ENCODE measurements around the gene ENTHD1. TPM values are rescaled to one million over a fixed set of nuclear protein-coding genes. Genes with fewer than 3 reads are reported as not detected.

The ENTHD1 gene
- total and polyA plus RNA-seq, 2 of the 8 experiments (the other 6 are each of a cell fraction or from before 2014, with no cell fraction given) = not detected

DNA sequence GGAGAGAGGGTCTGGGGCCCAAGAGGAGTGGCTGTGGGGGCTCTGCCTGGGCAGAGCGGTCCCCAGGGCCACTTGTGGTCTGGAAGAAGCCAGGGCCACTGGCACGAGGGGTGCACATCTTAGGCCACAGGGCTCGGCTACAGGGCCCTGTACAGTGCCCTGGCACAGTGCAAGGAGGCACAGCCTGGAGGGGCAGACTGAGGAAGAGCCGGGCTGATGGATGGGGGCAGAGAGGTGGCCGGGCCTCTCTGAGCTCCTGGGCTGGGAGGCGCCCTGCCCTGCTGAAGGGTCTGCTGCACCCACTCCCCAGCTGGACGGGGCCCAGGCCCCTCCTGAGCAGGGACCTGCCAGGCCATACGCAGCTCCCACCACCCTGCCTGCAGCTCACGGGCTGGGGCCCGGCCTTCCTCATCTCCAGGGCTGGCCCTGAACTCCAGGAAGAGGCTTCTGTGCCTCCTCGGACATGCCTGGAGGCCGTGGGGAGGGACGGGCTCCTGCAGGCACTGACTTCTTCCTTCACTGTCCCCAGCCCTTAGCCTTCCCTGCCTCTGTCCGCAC is 199.5 kb downstream of the ENTHD1 start:
- H2BK20ac ChIP-seq (ENCODE audit: low read length) = no peak overlapping the region
- POLR2A ChIA-PET (ENCODE audit: partially characterized antibody) = no interaction called here
- no peak overlapping the region for H3K9ac ChIP-seq (replicated peaks in 1 of 4; ENCODE audit: extremely low read depth in 1 of 4, low read depth in 3 of 4, low read length in 3 of 4)
- H3K27me3 ChIP-seq (replicated peaks in 1 of 4; ENCODE audit: control insufficient read depth in 3 of 4, extremely low read depth in 1 of 4, insufficient read depth in 3 of 4, low read length in 3 of 4) = no peaks in the 10 kb centered on the region; a peak in 1 of 7 replicates
- no peak overlapping the region for H2BK15ac ChIP-seq (ENCODE audit: low read length)
- H3K14ac ChIP-seq (ENCODE audit: insufficient read length) = no peak overlapping the region
- no peak for TF ChIP-seq SP2 (IDR thresholded peaks at IDR 0.05; ENCODE audit: low read length)
- TF ChIP-seq TAF1 (IDR thresholded peaks at IDR 0.05; ENCODE audit: low read depth, low read length) = no peak
- TF ChIP-seq, protein P1, sequence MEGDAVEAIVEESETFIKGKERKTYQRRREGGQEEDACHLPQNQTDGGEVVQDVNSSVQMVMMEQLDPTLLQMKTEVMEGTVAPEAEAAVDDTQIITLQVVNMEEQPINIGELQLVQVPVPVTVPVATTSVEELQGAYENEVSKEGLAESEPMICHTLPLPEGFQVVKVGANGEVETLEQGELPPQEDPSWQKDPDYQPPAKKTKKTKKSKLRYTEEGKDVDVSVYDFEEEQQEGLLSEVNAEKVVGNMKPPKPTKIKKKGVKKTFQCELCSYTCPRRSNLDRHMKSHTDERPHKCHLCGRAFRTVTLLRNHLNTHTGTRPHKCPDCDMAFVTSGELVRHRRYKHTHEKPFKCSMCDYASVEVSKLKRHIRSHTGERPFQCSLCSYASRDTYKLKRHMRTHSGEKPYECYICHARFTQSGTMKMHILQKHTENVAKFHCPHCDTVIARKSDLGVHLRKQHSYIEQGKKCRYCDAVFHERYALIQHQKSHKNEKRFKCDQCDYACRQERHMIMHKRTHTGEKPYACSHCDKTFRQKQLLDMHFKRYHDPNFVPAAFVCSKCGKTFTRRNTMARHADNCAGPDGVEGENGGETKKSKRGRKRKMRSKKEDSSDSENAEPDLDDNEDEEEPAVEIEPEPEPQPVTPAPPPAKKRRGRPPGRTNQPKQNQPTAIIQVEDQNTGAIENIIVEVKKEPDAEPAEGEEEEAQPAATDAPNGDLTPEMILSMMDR (IDR thresholded peaks at IDR 0.05; ENCODE audit: control extremely low read depth in 1 of 3, insufficient read depth in 1 of 3, low read depth in 1 of 3, low read length in 3 of 3) = no peak
- no peak for TF ChIP-seq SP4 (IDR thresholded peaks at IDR 0.05; ENCODE audit: low read length)
- no peak for TF ChIP-seq RXRA (IDR thresholded peaks at IDR 0.05; ENCODE audit: insufficient read depth, low read depth, low read length)
- no peak for TF ChIP-seq TCF12 (IDR thresholded peaks at IDR 0.05; ENCODE audit: low read depth, low read length)
- TF ChIP-seq, protein P2, sequence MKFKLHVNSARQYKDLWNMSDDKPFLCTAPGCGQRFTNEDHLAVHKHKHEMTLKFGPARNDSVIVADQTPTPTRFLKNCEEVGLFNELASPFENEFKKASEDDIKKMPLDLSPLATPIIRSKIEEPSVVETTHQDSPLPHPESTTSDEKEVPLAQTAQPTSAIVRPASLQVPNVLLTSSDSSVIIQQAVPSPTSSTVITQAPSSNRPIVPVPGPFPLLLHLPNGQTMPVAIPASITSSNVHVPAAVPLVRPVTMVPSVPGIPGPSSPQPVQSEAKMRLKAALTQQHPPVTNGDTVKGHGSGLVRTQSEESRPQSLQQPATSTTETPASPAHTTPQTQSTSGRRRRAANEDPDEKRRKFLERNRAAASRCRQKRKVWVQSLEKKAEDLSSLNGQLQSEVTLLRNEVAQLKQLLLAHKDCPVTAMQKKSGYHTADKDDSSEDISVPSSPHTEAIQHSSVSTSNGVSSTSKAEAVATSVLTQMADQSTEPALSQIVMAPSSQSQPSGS (IDR thresholded peaks at IDR 0.05; ENCODE audit: low read length) = no peak
- TF ChIP-seq YY1 (IDR thresholded peaks at IDR 0.05; ENCODE audit: low read depth, low read length) = no peak
- H3K56ac ChIP-seq (replicated peaks; ENCODE audit: insufficient read length, low read depth, low read length) = no peak overlapping the region
- no peak overlapping the region for H3K4me3 ChIP-seq (ENCODE audit: extremely low read depth in 1 of 4, insufficient read depth in 2 of 4, low read depth in 3 of 4, low read length in 4 of 4)
- H4K5ac ChIP-seq (ENCODE audit: insufficient read length, low read depth, low read length) = no peak overlapping the region
- no peaks in the 10 kb centered on the region for H4K20me1 ChIP-seq (replicated peaks in 1 of 2; ENCODE audit: control insufficient read depth in 1 of 2, insufficient read depth in 2 of 2, low read length in 2 of 2)
- H2AFZ ChIP-seq (ENCODE audit: low read length) = 0 out of 2 replicates have a peak overlapping the region, but pooled peaks have one; percentile 58
- FAIRE-seq (no peak), DNase-seq (ENCODE audit: low read depth in 1 of 2, low spot score in 2 of 2) (no peak)
- peak overlapping the region; percentile 19; the same call in 1 of the 2 replicates for H3K18ac ChIP-seq (ENCODE audit: extremely low read depth, low read length)
- WGBS, 2 experiments (ENCODE audit: extremely low coverage in 1 of 2, insufficient coverage in 1 of 2, insufficient read length in 1 of 2, insufficient replicate concordance in 2 of 2, low coverage in 1 of 2, low lambda C conversion rate in 2 of 2, missing lambda C conversion rate in 1 of 2) = 77% methylated on average over 13 of the region's 14 CpGs; no CpG with 5 or more reads in 1 of the 2 experiments
- H2AK5ac ChIP-seq (ENCODE audit: low read depth, low read length) = no peak overlapping the region
- H2BK5ac ChIP-seq (ENCODE audit: low read depth, low read length) = no peak overlapping the region
- H4K91ac ChIP-seq (replicated peaks; ENCODE audit: insufficient read length, low read length) = no peak overlapping the region
- peaks cover 0 to 5% (median 2%) of the 10 kb centered on the region in 4 experiments; a peak in 4 of 7 replicates for H3K4me1 ChIP-seq (replicated peaks in 1 of 4; ENCODE audit: control insufficient read depth in 3 of 4, insufficient read depth in 4 of 4, low read length in 3 of 4)
- H3K23me2 ChIP-seq (ENCODE audit: low read depth, low read length) = no peaks in the 10 kb centered on the region; the same call in 1 of the 2 replicates
- H3K4me2 ChIP-seq (ENCODE audit: insufficient read depth in 1 of 2, low read depth in 2 of 2, low read length in 2 of 2) = no peak overlapping the region
- CTCF ChIA-PET (ENCODE audit: partially characterized antibody) = no interaction called here
- no peak overlapping the region for H3K4ac ChIP-seq (replicated peaks; ENCODE audit: insufficient read length, low read depth, low read length)
- H2BK12ac ChIP-seq (ENCODE audit: low read depth, low read length) = no peak overlapping the region
- no peak overlapping the region for H3K27ac ChIP-seq (ENCODE audit: low read depth, low read length)
- H3K79me1 ChIP-seq (ENCODE audit: low read depth, low read length) = no peaks in the 10 kb centered on the region
- H4K8ac ChIP-seq (ENCODE audit: extremely low read depth, insufficient read depth, low read length) = no peak overlapping the region
- no peaks in the 10 kb centered on the region for H3K36me3 ChIP-seq (ENCODE audit: control insufficient read depth in 2 of 4, insufficient read depth in 4 of 4, low read length in 3 of 4)
- no peaks in the 10 kb centered on the region for H3K79me2 ChIP-seq (ENCODE audit: control insufficient read depth in 1 of 2, insufficient read depth in 2 of 2, low read length in 2 of 2)
- no peaks in the 10 kb centered on the region for H3K9me3 ChIP-seq (ENCODE audit: insufficient read depth in 2 of 2, low read depth in 1 of 2, low read length in 1 of 2)
- no peak overlapping the region for H2BK120ac ChIP-seq (replicated peaks; ENCODE audit: low read depth, low read length)
- no peak overlapping the region for H3K23ac ChIP-seq (ENCODE audit: insufficient read length)

Measured in H1 (cell line).